ENCODE measurements around the gene PPID.

DNA sequence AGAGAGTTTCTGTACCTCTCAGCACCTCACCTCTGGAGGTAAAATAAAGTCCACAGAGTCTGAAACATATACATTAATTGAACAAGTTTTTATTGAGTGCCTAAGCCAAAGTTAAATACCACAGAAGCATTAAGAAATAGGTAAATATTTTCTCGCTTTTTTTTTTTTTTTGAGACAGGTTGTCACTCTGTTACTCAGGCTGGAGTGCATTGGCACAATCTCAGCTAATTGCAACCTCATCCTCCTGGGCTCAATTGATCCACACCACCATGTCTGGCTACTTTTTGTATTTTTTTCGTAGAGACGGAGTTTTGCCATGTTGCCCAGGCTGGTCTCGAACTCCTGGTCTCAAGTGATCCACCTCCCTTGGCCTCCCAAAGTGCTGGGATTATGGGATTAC lies 35.5 kb upstream of the PPID start:
- TF ChIP-seq EZH2 (IDR thresholded peaks at IDR 0.05; ENCODE audit: low read length, unreplicated experiment) = no peak
- TF ChIP-seq, protein P1, sequence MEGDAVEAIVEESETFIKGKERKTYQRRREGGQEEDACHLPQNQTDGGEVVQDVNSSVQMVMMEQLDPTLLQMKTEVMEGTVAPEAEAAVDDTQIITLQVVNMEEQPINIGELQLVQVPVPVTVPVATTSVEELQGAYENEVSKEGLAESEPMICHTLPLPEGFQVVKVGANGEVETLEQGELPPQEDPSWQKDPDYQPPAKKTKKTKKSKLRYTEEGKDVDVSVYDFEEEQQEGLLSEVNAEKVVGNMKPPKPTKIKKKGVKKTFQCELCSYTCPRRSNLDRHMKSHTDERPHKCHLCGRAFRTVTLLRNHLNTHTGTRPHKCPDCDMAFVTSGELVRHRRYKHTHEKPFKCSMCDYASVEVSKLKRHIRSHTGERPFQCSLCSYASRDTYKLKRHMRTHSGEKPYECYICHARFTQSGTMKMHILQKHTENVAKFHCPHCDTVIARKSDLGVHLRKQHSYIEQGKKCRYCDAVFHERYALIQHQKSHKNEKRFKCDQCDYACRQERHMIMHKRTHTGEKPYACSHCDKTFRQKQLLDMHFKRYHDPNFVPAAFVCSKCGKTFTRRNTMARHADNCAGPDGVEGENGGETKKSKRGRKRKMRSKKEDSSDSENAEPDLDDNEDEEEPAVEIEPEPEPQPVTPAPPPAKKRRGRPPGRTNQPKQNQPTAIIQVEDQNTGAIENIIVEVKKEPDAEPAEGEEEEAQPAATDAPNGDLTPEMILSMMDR (conservative IDR thresholded peaks at IDR 0.05; ENCODE audit: low read depth, low read length) = no peak

Data from PC-3 (cell line).